GM20000 (cell line): ENCODE data around the gene HPCAL1.

Experiments
- DNase-seq: peaks from one replicate; pipeline ENCODE4 v3.0.0; 2012; ENCODE audit warnings: low spot score
- CTCF ChIP-seq: IDR thresholded peaks from 2 replicates; pipeline ENCODE4 v1.5.1; 2012; ENCODE audit warnings: mild to moderate bottlenecking, control low read depth; ENCODE audit errors: extremely low read depth, missing control alignments

The HPCAL1 gene

GRCh38 chr2:10422251-10422650 is 119.5 kb downstream of the HPCAL1 start:
- TF ChIP-seq CTCF: no peak
- no peak for DNase-seq

GRCh38 chr2:10422732-10423399 is 120.2 kb downstream of the HPCAL1 start:
- no peak for DNase-seq
- TF ChIP-seq CTCF: no peak

DNA sequence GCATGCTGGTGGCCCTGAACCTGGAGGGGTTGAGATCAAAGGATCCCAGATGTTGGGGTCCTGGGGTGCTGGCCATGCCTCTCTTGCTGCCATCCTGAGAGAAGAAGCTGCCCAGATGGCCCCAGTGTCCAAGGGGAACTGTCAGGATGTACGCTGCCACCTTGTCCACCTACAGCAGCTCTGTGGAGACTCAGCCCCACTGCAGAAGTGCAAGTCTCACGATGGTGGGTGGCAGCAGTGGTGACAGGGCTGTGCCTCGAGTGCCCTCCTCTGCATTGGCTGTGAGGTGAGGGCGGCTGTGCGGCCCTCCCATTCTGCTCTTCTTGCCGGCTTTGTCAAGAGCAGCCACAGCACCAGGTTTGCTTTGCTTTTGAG is 120.7 kb downstream of the HPCAL1 start:
- TF ChIP-seq CTCF: no peak
- DNase-seq: no peak

DNA sequence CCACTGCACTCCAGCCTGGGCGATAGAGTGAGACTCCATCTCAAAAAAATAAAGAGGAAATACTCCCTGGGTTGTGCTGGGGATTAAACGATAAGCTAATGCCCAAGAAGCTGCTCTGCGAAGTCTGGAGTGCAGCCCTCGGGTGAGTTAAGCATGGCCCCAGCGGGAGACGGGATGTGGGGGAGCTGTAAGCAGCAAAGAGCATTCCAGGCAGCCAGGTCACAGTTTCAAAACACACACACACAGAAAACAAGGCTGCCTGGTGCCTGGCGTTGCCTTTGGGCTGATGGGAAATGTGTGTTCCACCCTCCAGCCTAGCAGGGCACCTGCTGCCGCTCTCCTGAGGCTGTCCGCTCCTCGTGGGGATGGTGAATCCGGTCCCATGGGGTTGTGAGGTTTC is 121.3 kb downstream of the HPCAL1 start:
- TF ChIP-seq CTCF: no peak
- no peak for DNase-seq

- no peak for TF ChIP-seq CTCF
- DNase-seq: no peak
Observed at GRCh38 chr2:10424916-10425505, 122.3 kb downstream of the HPCAL1 start.

DNA sequence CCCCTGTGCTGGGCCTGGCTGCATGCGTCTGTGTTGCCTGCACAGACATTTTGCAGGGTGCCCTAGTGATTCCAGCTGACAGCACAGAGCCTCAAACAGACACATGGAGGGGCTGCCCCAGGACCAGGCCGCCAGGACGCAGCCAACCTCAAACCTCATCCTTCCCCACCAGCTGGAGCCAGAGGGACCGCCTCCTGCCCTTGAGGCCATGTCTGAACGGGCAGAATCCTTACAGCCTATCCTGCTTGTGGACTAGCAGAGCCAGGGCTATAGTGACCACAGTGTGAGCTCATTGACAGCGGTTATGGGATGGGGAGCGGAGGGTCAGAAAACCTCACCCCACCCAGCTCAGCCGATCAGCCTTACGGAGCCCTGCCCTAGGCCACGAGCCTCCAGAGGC is 123.0 kb downstream of the HPCAL1 start:
- no peak for DNase-seq
- no peak for TF ChIP-seq CTCF

- TF ChIP-seq CTCF: no peak
- no peak for DNase-seq
Observed at GRCh38 chr2:10426726-10427617, 124.3 kb downstream of the HPCAL1 start.
